ENCODE data around the gene HIVEP2. TPM values are rescaled to one million over a fixed set of nuclear protein-coding genes. Genes with fewer than 3 reads are reported as not detected.

Gene HIVEP2
- total RNA-seq, 1 experiment from 2014 or later = 4.2 TPM

GRCh38 chr6:142861711-142862110 is 83.3 kb downstream of the HIVEP2 start:
- Histone ChIP-seq H3K9me3 (ENCODE audit: control insufficient read depth, low read depth, low read length) (no peaks in the 10 kb centered on the region), H3K27me3 (ENCODE audit: insufficient read depth, low read length) (no peaks in the 10 kb centered on the region), H4K20me1 (ENCODE audit: control insufficient read depth, insufficient read depth, insufficient read length) (no peaks in the 10 kb centered on the region), H3K79me2 (ENCODE audit: insufficient read depth, low read length) (no peaks in the 10 kb centered on the region), H3K18ac (ENCODE audit: insufficient read length, low read depth, low read length) (no peak overlapping the region), H2BK15ac (ENCODE audit: low read depth, low read length) (no peak overlapping the region), H3K4me1 (ENCODE audit: insufficient read depth, low read length) (no peaks in the 10 kb centered on the region; the same call in 1 of the 2 replicates), H4K91ac (ENCODE audit: insufficient read length, low read depth, low read length) (no peak overlapping the region), H3K27ac (ENCODE audit: insufficient read length, low read depth, low read length) (no peak overlapping the region), H2BK20ac (ENCODE audit: low read depth, low read length, poor library complexity, severe bottlenecking) (no peak overlapping the region), H3T11ph (ENCODE audit: low read length) (no peak overlapping the region), H3K9ac (ENCODE audit: extremely low read depth, insufficient read length, low read length) (no peak overlapping the region), H3K4me2 (ENCODE audit: insufficient read depth, insufficient read length, low read length) (no peak overlapping the region), H3K4ac (ENCODE audit: low read depth, low read length) (no peak overlapping the region), H3K14ac (ENCODE audit: insufficient read depth, low read length) (no peak overlapping the region), H2BK5ac (ENCODE audit: insufficient read length, low read length) (no peak overlapping the region), H2BK12ac (ENCODE audit: insufficient read length, low read depth, low read length) (no peak overlapping the region), H3K23me2 (ENCODE audit: insufficient read length, low read depth, low read length, poor library complexity, severe bottlenecking) (no peaks in the 10 kb centered on the region), H3K56ac (ENCODE audit: insufficient read length, low read depth, low read length) (no peak overlapping the region), H3K23ac (ENCODE audit: insufficient read length, low read depth, low read length) (no peak overlapping the region), H2BK120ac (ENCODE audit: low read depth, low read length, poor library complexity, severe bottlenecking) (no peak overlapping the region), H4K5ac (ENCODE audit: insufficient read length, low read depth, low read length) (no peak overlapping the region), H2AFZ (ENCODE audit: low read length) (no peak overlapping the region), H3K79me1 (ENCODE audit: insufficient read depth, low read depth, low read length, poor library complexity, severe bottlenecking) (no peaks in the 10 kb centered on the region), H4K8ac (replicated peaks; ENCODE audit: insufficient read length, low read depth, low read length) (no peak overlapping the region), H2AK5ac (ENCODE audit: insufficient read length, low read length) (no peak overlapping the region)
- Mint-ChIP-seq H3K9me3 (peaks cover 0 to 3% of the 10 kb centered on the region in 2 experiments; a peak in 2 of 5 replicates), H3K36me3 (ENCODE audit: insufficient read depth in 1 of 3, low read depth in 3 of 3) (peaks cover 3 to 10% (median 8%) of the 10 kb centered on the region in 3 experiments; a peak in 5 of 7 replicates), H3K27ac (0 out of 7 replicates have a peak overlapping the region, but pooled peaks of 1 of the 3 experiments have one; percentile 48), H3K4me3 (no peak overlapping the region), H3K27me3 (ENCODE audit: low read depth) (no peaks in the 10 kb centered on the region), H3K4me1 (peaks cover 25 to 29% of the 10 kb centered on the region in 2 experiments)
- DNase-seq = no peak
- no CpG with 5 or more reads among the region's 3 CpGs for WGBS (ENCODE audit: extremely low coverage, insufficient read length, low lambda C conversion rate)
- TF ChIP-seq, protein P1, sequence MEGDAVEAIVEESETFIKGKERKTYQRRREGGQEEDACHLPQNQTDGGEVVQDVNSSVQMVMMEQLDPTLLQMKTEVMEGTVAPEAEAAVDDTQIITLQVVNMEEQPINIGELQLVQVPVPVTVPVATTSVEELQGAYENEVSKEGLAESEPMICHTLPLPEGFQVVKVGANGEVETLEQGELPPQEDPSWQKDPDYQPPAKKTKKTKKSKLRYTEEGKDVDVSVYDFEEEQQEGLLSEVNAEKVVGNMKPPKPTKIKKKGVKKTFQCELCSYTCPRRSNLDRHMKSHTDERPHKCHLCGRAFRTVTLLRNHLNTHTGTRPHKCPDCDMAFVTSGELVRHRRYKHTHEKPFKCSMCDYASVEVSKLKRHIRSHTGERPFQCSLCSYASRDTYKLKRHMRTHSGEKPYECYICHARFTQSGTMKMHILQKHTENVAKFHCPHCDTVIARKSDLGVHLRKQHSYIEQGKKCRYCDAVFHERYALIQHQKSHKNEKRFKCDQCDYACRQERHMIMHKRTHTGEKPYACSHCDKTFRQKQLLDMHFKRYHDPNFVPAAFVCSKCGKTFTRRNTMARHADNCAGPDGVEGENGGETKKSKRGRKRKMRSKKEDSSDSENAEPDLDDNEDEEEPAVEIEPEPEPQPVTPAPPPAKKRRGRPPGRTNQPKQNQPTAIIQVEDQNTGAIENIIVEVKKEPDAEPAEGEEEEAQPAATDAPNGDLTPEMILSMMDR (conservative IDR thresholded peaks at IDR 0.05) = no peak
